ENCODE measurements around the gene UBASH3A.

Gene UBASH3A

GRCh38 chr21:42429021-42429420 lies 25.3 kb downstream of the UBASH3A start:
- DNase-seq (ENCODE audit: low read depth in 4 of 4, low spot score in 1 of 4): no peak

GRCh38 chr21:42429856-42430255 lies 26.2 kb downstream of the UBASH3A start:
- DNase-seq (ENCODE audit: low read depth in 4 of 4, low spot score in 1 of 4): no peak

GRCh38 chr21:42430521-42430920 lies 26.8 kb downstream of the UBASH3A start:
- DNase-seq (ENCODE audit: low read depth in 4 of 4, low spot score in 1 of 4): no peak

- no peak for DNase-seq (ENCODE audit: low read depth in 4 of 4, low spot score in 1 of 4)
Observed at GRCh38 chr21:42431196-42431595, 27.5 kb downstream of the UBASH3A start.

- DNase-seq (ENCODE audit: low read depth in 4 of 4, low spot score in 1 of 4): no peak
Observed at GRCh38 chr21:42432695-42433094, 29.0 kb downstream of the UBASH3A start.

GRCh38 chr21:42433946-42434551 lies 30.3 kb downstream of the UBASH3A start:
- DNase-seq (ENCODE audit: low read depth in 4 of 4, low spot score in 1 of 4): no peak

- no peak for DNase-seq (ENCODE audit: low read depth in 4 of 4, low spot score in 1 of 4)
Observed at GRCh38 chr21:42434884-42435283, 31.2 kb downstream of the UBASH3A start.

GRCh38 chr21:42435401-42435800 lies 31.7 kb downstream of the UBASH3A start:
- no peak for DNase-seq (ENCODE audit: low read depth in 4 of 4, low spot score in 1 of 4)

GRCh38 chr21:42435833-42436232 lies 32.1 kb downstream of the UBASH3A start:
- DNase-seq (ENCODE audit: low read depth in 4 of 4, low spot score in 1 of 4): no peak

- DNase-seq (ENCODE audit: low read depth in 4 of 4, low spot score in 1 of 4): no peak
Observed at GRCh38 chr21:42436914-42437313, 33.2 kb downstream of the UBASH3A start.

GRCh38 chr21:42437786-42438185 lies 34.1 kb downstream of the UBASH3A start:
- no peak for DNase-seq (ENCODE audit: low read depth in 4 of 4, low spot score in 1 of 4)

- DNase-seq (ENCODE audit: low read depth in 4 of 4, low spot score in 1 of 4): no peak
Observed at GRCh38 chr21:42438316-42439205, 34.9 kb downstream of the UBASH3A start.

GRCh38 chr21:42439284-42440186 lies 35.8 kb downstream of the UBASH3A start:
- no peak for DNase-seq (ENCODE audit: low read depth in 4 of 4, low spot score in 1 of 4)

- DNase-seq (ENCODE audit: low read depth in 4 of 4, low spot score in 1 of 4): no peak
Observed at GRCh38 chr21:42440187-42440792, 36.6 kb downstream of the UBASH3A start.

GRCh38 chr21:42441963-42442362 lies 38.3 kb downstream of the UBASH3A start:
- no peak for DNase-seq (ENCODE audit: low read depth in 4 of 4, low spot score in 1 of 4)

- DNase-seq (ENCODE audit: low read depth in 4 of 4, low spot score in 1 of 4): no peak
Observed at GRCh38 chr21:42443181-42443785, 39.6 kb downstream of the UBASH3A start.

- DNase-seq (ENCODE audit: low read depth in 4 of 4, low spot score in 1 of 4): no peak
Observed at GRCh38 chr21:42443876-42444744, 40.4 kb downstream of the UBASH3A start.

- no peak for DNase-seq (ENCODE audit: low read depth in 4 of 4, low spot score in 1 of 4)
Observed at GRCh38 chr21:42444745-42445059, 41.0 kb downstream of the UBASH3A start.

GRCh38 chr21:42445311-42445710 lies 41.6 kb downstream of the UBASH3A start:
- no peak for DNase-seq (ENCODE audit: low read depth in 4 of 4, low spot score in 1 of 4)

GRCh38 chr21:42446531-42446930 lies 42.8 kb downstream of the UBASH3A start:
- no peak for DNase-seq (ENCODE audit: low read depth in 4 of 4, low spot score in 1 of 4)
